ENCODE data around the gene POLR3B. TPM values are rescaled to one million over a fixed set of nuclear protein-coding genes. Genes with fewer than 3 reads are reported as not detected.

The POLR3B gene
- polyA plus RNA-seq, 4 donors = 15.3 to 19.0 (median 18.3) TPM

GRCh38 chr12:106527356-106527755 lies 169.8 kb downstream of the POLR3B start:
- DNase-seq (ENCODE audit: low read depth in 4 of 4, low spot score in 3 of 4) = no peak

- DNase-seq (ENCODE audit: low read depth in 4 of 4, low spot score in 3 of 4) = no peak
Measured at GRCh38 chr12:106541201-106541600, 183.7 kb downstream of the POLR3B start.

- DNase-seq (ENCODE audit: low read depth in 4 of 4, low spot score in 3 of 4) = no peak
Measured at GRCh38 chr12:106551410-106551809, 193.9 kb downstream of the POLR3B start.

GRCh38 chr12:106552228-106552627 lies 194.7 kb downstream of the POLR3B start:
- no peak for DNase-seq (ENCODE audit: low read depth in 4 of 4, low spot score in 3 of 4)

Other genes with a start within 250 kb of the POLR3B start
- gene NUAK1, start 218.8 kb upstream of the POLR3B start, polyA plus RNA-seq (ENCODE audit: insufficient read length in 4 of 4) = 10 to 100 TPM in 3 of 4 donors, 1 to 10 TPM in 1; 9.3 to 18.2 (median 10.2) TPM
- gene CKAP4, start 109.7 kb upstream of the POLR3B start, polyA plus RNA-seq (ENCODE audit: insufficient read length in 4 of 4) = 100 to 1,000 TPM; 111 to 199 (median 125) TPM
- gene TCP11L2, start 55.0 kb upstream of the POLR3B start, polyA plus RNA-seq (ENCODE audit: insufficient read length in 4 of 4) = 10 to 100 TPM; 16.8 to 21.8 (median 18.2) TPM
- not detected for gene RFX4, start 225.3 kb downstream of the POLR3B start, polyA plus RNA-seq (ENCODE audit: insufficient read length in 4 of 4)